HG03103 (cell line): ENCODE results near the gene PRKAG3.

ENCODE experiments used
- ATAC-seq: cut with Tn5 transposase; IDR thresholded peaks from one replicate; pipeline ENCODE4 v1.9.1; 2021; ENCODE audit warnings: low read depth; ENCODE audit not compliant: unreplicated experiment

The PRKAG3 gene

GRCh38 chr2:218831378-218831990 is at the start of gene PRKAG3:
PRKAG3 (minus strand) TSS chr2:218831803.
- no peak for ATAC-seq

- no peak for ATAC-seq
These were observed 49.4 kb upstream of the PRKAG3 start for GRCh38 chr2:218880859-218881594.

- ATAC-seq: peak; percentile 57
These were observed 48.7 kb upstream of the PRKAG3 start, which contains the start of gene WNT10A for GRCh38 chr2:218880102-218880858. WNT10A (plus strand) TSS chr2:218880852; CDS start chr2:218880996, 144 bp downstream.

- no peak for ATAC-seq
These were observed 48.1 kb upstream of the PRKAG3 start for GRCh38 chr2:218879776-218880101.

- ATAC-seq: no peak
These were observed 47.5 kb upstream of the PRKAG3 start for GRCh38 chr2:218878926-218879761.

GRCh38 chr2:218878486-218878885 is 46.9 kb upstream of the PRKAG3 start:
- ATAC-seq: no peak

- ATAC-seq: no peak
These were observed 46.3 kb upstream of the PRKAG3 start for GRCh38 chr2:218877891-218878290.

GRCh38 chr2:218877331-218877730 is 45.7 kb upstream of the PRKAG3 start:
- no peak for ATAC-seq

- no peak for ATAC-seq
These were observed 45.1 kb upstream of the PRKAG3 start for GRCh38 chr2:218876562-218877219.

GRCh38 chr2:218875692-218876246 is 44.2 kb upstream of the PRKAG3 start:
- no peak for ATAC-seq

GRCh38 chr2:218873359-218874194 is 42.0 kb upstream of the PRKAG3 start:
- no peak for ATAC-seq

- no peak for ATAC-seq
These were observed 41.2 kb upstream of the PRKAG3 start for GRCh38 chr2:218872645-218873358.

- no peak for ATAC-seq
These were observed 40.0 kb upstream of the PRKAG3 start for GRCh38 chr2:218871345-218872302.

- ATAC-seq: no peak
These were observed 39.4 kb upstream of the PRKAG3 start for GRCh38 chr2:218870984-218871344.

- ATAC-seq: no peak
These were observed 37.5 kb upstream of the PRKAG3 start for GRCh38 chr2:218869064-218869463.

GRCh38 chr2:218867900-218868299 is 36.3 kb upstream of the PRKAG3 start:
- ATAC-seq: no peak

- ATAC-seq: no peak
These were observed 34.4 kb upstream of the PRKAG3 start for GRCh38 chr2:218865999-218866398.
